DOHH2 (cell line): ENCODE results near the gene PCNX4.

Experiments
- CTCF ChIP-seq: fragments of 200-600 bp; sonication (generic); IDR thresholded peaks from one replicate; pipeline ENCODE4 v1.5.1; 2014; ENCODE audit warnings: antibody characterized with exemption, mild to moderate bottlenecking, low read depth, low read length; ENCODE audit not compliant: poor library complexity, severe bottlenecking
- EZH2phosphoT487 ChIP-seq: fragments of 200-600 bp; sonication (generic); IDR thresholded peaks from 2 replicates; pipeline ENCODE4 v1.6.1; 2017; ENCODE audit warnings: borderline replicate concordance, mild to moderate bottlenecking, antibody characterized with exemption, low read length, moderate library complexity, mixed read lengths

GRCh38 chr14:60215127-60215444 lies 123.4 kb downstream of the PCNX4 start:
- TF ChIP-seq EZH2phosphoT487 (no peak), CTCF (no peak)
